ENCODE results near the gene SYNGR1. TPM values are rescaled to one million over a fixed set of nuclear protein-coding genes. Genes with fewer than 3 reads are reported as not detected.

Gene SYNGR1
- total and polyA plus RNA-seq, 2 of the 8 experiments (the other 6 are each of a cell fraction or from before 2014, with no cell fraction given): 32.5 to 84.7 TPM

DNA sequence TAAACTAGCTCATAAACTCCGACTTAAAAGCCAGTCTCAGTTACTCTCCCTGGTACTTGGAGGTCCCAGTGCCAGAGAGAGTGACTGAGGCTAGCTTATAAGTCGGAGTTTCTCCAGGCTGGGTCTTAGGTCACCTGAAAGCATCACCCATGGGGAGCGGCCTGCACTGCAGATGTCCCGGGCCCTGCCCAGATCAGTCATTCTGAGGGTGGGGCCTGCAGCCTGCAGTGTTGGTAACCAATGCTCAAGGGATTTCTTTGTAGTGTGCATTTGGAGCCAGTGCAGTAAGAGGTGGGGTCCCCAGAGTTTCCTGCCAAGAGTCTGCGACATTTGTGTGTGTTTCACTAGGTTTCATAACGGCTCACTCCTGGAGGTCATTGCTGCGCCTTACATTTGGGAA, 64.6 kb downstream of the SYNGR1 start (continued):
- TF ChIP-seq, protein P1, sequence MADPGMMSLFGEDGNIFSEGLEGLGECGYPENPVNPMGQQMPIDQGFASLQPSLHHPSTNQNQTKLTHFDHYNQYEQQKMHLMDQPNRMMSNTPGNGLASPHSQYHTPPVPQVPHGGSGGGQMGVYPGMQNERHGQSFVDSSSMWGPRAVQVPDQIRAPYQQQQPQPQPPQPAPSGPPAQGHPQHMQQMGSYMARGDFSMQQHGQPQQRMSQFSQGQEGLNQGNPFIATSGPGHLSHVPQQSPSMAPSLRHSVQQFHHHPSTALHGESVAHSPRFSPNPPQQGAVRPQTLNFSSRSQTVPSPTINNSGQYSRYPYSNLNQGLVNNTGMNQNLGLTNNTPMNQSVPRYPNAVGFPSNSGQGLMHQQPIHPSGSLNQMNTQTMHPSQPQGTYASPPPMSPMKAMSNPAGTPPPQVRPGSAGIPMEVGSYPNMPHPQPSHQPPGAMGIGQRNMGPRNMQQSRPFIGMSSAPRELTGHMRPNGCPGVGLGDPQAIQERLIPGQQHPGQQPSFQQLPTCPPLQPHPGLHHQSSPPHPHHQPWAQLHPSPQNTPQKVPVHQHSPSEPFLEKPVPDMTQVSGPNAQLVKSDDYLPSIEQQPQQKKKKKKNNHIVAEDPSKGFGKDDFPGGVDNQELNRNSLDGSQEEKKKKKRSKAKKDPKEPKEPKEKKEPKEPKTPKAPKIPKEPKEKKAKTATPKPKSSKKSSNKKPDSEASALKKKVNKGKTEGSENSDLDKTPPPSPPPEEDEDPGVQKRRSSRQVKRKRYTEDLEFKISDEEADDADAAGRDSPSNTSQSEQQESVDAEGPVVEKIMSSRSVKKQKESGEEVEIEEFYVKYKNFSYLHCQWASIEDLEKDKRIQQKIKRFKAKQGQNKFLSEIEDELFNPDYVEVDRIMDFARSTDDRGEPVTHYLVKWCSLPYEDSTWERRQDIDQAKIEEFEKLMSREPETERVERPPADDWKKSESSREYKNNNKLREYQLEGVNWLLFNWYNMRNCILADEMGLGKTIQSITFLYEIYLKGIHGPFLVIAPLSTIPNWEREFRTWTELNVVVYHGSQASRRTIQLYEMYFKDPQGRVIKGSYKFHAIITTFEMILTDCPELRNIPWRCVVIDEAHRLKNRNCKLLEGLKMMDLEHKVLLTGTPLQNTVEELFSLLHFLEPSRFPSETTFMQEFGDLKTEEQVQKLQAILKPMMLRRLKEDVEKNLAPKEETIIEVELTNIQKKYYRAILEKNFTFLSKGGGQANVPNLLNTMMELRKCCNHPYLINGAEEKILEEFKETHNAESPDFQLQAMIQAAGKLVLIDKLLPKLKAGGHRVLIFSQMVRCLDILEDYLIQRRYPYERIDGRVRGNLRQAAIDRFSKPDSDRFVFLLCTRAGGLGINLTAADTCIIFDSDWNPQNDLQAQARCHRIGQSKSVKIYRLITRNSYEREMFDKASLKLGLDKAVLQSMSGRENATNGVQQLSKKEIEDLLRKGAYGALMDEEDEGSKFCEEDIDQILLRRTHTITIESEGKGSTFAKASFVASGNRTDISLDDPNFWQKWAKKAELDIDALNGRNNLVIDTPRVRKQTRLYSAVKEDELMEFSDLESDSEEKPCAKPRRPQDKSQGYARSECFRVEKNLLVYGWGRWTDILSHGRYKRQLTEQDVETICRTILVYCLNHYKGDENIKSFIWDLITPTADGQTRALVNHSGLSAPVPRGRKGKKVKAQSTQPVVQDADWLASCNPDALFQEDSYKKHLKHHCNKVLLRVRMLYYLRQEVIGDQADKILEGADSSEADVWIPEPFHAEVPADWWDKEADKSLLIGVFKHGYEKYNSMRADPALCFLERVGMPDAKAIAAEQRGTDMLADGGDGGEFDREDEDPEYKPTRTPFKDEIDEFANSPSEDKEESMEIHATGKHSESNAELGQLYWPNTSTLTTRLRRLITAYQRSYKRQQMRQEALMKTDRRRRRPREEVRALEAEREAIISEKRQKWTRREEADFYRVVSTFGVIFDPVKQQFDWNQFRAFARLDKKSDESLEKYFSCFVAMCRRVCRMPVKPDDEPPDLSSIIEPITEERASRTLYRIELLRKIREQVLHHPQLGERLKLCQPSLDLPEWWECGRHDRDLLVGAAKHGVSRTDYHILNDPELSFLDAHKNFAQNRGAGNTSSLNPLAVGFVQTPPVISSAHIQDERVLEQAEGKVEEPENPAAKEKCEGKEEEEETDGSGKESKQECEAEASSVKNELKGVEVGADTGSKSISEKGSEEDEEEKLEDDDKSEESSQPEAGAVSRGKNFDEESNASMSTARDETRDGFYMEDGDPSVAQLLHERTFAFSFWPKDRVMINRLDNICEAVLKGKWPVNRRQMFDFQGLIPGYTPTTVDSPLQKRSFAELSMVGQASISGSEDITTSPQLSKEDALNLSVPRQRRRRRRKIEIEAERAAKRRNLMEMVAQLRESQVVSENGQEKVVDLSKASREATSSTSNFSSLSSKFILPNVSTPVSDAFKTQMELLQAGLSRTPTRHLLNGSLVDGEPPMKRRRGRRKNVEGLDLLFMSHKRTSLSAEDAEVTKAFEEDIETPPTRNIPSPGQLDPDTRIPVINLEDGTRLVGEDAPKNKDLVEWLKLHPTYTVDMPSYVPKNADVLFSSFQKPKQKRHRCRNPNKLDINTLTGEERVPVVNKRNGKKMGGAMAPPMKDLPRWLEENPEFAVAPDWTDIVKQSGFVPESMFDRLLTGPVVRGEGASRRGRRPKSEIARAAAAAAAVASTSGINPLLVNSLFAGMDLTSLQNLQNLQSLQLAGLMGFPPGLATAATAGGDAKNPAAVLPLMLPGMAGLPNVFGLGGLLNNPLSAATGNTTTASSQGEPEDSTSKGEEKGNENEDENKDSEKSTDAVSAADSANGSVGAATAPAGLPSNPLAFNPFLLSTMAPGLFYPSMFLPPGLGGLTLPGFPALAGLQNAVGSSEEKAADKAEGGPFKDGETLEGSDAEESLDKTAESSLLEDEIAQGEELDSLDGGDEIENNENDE (IDR thresholded peaks at IDR 0.05; ENCODE audit: insufficient replicate concordance, low read length): no peak
- TF ChIP-seq, protein P2, sequence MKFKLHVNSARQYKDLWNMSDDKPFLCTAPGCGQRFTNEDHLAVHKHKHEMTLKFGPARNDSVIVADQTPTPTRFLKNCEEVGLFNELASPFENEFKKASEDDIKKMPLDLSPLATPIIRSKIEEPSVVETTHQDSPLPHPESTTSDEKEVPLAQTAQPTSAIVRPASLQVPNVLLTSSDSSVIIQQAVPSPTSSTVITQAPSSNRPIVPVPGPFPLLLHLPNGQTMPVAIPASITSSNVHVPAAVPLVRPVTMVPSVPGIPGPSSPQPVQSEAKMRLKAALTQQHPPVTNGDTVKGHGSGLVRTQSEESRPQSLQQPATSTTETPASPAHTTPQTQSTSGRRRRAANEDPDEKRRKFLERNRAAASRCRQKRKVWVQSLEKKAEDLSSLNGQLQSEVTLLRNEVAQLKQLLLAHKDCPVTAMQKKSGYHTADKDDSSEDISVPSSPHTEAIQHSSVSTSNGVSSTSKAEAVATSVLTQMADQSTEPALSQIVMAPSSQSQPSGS (IDR thresholded peaks at IDR 0.05; ENCODE audit: low read length): no peak
- TF ChIP-seq PHF8 (conservative IDR thresholded peaks at IDR 0.05; ENCODE audit: low read depth, low read length) (no peak), SIN3A (conservative IDR thresholded peaks at IDR 0.05 in 1 of 2, IDR thresholded peaks at IDR 0.05 in 1 of 2; ENCODE audit: low read depth in 1 of 2, low read length in 2 of 2) (no peak)
